Putamen (tissue), 1 donor: Measurements from ENCODE around the gene COCH.

Experiments
- DNase-seq: peaks from one replicate; pipeline ENCODE4 v3.0.0-alpha.2; 2016; ENCODE audit warnings: low spot score

Gene COCH

DNA sequence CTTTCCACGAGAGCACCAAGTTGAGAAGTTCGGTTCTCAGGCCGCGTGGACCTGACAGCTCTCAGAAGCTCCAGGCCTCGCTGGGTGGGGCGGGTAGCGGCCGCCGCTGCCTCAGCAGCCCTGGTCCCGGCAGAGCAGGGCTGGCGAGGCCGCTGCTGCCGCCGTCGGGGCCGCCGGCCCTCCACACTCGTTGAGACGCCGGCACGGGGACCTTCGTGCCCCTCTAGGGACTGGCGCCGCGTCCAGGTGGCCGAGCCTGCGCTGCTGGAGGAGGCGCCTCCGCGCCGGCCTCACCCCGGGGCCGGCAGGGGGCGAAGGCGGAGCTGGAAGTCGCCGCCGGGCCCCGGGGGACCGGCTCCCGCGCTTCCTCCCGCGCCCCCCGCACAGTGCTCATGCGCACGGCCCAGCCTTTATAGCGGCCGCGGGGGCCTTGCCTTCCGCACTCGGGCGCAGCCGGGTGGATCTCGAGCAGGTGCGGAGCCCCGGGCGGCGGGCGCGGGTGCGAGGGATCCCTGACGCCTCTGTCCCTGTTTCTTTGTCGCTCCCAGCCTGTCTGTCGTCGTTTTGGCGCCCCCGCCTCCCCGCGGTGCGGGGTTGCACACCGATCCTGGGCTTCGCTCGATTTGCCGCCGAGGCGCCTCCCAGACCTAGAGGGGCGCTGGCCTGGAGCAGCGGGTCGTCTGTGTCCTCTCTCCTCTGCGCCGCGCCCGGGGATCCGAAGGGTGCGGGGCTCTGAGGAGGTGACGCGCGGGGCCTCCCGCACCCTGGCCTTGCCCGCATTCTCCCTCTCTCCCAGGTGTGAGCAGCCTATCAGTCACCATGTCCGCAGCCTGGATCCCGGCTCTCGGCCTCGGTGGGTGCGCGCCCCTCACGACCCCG, at the start of gene COCH:
Gene COCH (plus strand): TSS at position 440 of the 879 bp plus-strand sequence. CDS start 380 bp downstream, at position 820.
- DNase-seq, result peak; percentile 29

DNA sequence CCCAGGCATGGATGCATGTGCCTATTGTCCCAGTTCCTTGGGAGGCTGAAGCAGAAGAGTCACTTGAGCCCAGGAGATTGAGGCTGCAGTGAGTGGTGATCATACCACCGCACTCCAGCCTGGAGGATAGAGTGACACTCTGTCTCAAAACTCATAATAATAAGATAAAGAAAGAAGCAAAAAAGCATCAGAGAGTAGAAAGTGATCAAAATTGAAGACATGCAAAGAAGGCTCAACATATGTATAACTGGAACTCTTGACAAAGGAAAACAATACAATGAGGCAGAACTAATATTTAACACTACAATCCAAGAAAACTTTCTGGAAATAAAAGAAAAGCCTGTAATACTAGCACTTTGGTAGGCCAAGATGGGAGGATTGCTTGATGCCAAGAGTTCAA, 48.3 kb upstream of the COCH start:
- no peak for DNase-seq

DNA sequence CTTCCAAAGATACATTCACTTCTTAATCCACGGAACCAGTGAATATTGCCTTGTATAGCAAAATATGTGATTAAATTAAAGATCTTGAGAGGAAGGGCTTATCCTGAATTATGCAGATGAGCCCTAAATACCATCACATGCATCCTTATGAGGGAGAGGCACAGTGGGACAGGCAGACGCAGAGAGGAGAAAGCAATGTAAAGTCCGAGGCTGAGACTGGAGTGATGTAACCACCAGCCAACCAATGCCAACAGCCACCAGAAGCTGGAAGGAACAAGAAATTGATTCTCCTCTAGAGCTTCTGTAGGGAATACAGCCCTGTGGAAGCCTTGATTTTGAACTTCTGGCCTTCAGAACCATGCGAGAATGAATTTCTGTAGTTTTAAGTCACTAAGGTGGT, 44.5 kb upstream of the COCH start:
- DNase-seq, result no peak

- no peak for DNase-seq
Observed at GRCh38 chr14:30834353-30834752, 40.0 kb upstream of the COCH start.

GRCh38 chr14:30838351-30838750, 36.0 kb upstream of the COCH start:
- no peak for DNase-seq

DNA sequence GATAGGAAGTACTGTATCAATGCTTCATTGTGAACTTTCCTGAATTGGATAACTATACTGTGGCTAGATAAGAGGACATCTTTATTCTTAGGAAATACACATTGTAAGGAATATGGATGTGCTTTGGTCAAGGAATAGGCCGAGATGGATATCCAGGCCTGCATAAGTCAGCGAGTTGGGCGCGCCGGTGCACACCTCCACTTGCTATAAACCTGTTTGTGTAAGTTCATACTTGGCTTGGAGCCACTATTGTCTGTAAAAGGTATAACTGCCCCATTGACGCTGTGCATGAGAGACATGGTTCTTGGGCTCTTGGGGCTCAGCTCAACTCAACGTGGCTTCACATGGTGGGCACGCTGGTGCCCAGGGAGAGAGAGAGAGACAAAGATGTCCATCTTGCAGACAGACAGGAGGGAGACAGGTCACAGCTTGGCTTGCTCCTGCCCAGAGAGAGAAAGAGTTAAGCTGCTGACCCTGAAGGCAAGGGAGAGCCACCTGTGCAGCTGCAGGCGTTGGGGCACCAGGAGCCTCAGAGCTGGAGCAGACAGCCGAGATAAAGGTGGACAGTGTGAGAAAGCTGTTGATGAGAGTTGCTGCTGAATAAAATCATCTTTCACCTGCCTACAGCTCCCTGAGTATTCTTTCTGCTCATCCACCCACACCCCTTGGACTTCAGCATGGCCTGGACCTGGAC, 34.1 kb upstream of the COCH start:
- DNase-seq, result no peak

GRCh38 chr14:30842431-30842830, 31.9 kb upstream of the COCH start:
- DNase-seq, result no peak

GRCh38 chr14:30848449-30849240, 25.7 kb upstream of the COCH start:
- no peak for DNase-seq

- no peak for DNase-seq
Observed at GRCh38 chr14:30849354-30849753, 25.0 kb upstream of the COCH start.

DNA sequence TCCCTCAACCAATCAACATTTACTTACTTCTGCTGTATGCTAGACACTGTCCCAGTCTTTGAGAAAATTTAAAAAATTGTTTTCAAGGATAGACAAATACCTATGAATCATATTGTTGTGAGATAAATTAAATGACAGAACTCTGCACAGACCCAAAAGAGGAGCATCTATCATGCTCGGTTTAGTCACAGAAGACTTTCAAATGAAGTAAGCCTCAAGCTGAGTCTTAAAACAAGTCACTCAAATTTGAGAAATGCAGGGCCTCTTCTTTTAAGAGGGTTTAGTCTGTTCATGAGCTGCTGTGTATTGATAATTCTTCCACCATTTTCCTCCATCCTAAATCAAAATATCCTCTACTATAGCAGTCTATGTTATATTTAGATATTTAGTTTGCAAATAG, 24.4 kb upstream of the COCH start:
- DNase-seq, result no peak

DNA sequence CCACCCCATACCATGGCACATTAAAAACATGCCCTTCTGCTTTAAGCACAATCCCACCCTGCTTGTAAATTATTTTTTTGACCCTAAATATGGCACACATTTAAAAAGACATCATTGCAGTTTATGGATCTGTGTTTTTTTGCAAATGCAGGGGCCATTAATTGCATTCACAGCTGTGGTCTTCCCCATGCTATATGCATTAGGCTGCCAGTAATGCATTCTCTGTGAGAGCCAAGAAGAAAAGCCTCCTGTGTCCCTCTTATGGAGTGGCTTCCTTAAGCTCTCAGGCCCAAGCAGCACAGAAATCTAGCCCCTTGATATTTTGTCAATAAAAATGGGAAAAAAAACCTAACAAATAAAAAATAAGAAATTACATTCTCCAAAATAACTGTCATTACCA, 20.4 kb upstream of the COCH start:
- no peak for DNase-seq

DNA sequence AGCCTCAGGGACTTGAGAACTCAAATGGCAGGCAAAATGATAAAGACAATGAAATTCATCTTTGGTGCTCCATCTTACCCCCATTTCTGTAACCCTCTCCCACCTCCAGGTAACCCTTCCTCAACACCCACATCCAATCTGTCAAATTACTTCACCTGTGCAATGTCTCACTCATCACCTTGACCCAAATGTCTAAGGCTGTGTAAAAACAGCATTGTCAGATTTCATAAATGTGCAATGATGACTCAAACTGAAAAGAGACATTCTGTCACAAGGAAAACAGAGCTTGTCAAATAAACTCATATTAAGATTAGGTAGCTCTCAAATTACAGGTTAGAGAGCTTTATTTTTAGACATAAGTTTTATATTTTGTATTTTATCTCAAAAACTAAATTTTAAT, 19.9 kb upstream of the COCH start:
- DNase-seq, result peak; percentile 78

DNA sequence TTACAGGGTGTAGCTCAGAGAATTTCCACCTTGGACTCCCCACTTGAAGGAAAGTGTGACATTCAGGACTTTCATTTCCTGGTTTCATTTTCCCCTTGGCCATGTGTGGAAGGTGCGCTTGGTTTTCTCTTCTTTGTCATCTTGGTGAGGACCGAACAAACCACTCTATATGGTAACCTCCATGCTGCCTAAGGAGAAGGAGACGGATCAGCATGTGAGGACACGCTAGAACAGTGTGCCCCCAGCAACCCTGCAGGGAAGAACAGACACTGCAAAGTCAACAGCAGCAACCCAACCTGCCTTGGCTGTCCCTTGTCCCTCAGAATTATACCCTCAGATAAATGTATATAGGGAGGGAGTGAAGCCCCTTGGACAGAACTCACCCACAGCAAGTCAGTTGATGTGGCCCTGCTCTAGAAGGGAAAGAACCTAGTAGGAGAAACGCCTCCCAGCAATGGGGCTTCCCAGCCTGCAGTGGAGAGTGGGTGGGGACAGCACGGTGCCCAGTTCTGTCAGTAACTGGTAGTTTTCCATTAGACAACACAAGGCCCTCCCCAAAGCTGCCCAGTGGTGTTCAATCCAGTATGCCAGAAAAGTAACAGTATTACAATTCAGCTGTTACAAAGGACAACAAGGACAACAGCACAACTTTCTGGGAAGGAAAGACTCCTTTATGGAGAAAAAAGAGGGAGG, 18.9 kb upstream of the COCH start:
- no peak for DNase-seq

GRCh38 chr14:30861200-30861599, 13.2 kb upstream of the COCH start:
- DNase-seq, result no peak

GRCh38 chr14:30864934-30865333, 9.4 kb upstream of the COCH start:
- no peak for DNase-seq

GRCh38 chr14:30868736-30869135, 5.6 kb upstream of the COCH start:
- no peak for DNase-seq

GRCh38 chr14:30869551-30870155, 4.7 kb upstream of the COCH start:
- peak; percentile 36 for DNase-seq

DNA sequence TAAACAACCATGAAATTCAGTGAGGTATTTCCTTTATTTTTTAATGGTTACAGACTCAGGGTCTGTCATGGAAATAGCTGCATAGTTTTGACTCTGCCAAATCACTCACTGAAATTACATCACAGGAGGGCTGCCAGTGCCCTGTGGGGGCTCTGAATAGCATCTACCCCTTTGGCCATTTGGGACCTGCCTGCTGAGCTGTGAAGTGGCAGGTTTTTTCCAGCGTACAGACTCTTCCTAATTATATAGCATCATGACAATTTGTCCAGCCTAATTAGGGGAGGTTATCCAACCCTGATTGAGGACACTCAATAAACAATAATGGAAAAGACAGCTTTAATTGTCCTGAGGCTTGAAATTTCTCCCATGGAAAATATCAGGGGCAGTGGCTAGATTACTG, 1.8 kb upstream of the COCH start:
- DNase-seq, result no peak

DNA sequence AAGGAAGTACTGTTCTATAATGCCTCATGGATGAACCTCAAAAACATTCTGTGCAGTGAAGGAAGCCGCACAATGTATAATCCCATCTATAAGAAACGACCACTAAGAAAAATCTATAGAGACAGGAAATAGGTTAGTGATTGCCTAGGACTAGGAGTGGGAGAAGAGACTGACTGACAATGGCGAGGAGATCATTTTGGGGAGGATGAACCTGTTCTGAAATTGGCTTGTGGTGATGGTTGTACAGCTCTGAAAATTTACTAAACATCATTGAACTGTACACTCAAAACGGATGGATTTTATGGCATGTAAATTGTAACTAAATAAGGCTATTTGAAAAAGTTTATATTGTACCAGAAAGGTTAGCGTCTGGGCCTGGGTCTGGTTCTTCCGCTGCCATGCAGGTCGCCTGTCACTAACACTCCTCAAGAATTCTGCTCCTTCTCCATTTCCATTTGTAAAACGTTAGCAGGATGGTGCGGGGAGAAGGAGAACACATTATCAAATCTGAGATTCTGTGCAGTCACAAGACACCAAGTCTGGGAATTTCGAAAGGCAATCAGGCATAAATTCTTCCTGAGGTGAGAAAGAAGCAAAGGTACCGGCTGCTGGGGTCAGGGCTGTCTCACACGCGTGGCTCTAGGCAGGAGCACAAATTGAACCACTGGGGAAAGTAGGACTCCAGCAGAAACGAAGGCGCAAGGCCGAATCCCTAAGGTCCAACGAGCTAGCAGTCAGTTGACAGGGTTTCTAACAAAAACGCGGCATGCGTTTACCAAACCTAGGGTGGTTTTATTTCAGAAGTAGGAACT, 845 bp upstream of the COCH start:
- DNase-seq, result no peak

DNA sequence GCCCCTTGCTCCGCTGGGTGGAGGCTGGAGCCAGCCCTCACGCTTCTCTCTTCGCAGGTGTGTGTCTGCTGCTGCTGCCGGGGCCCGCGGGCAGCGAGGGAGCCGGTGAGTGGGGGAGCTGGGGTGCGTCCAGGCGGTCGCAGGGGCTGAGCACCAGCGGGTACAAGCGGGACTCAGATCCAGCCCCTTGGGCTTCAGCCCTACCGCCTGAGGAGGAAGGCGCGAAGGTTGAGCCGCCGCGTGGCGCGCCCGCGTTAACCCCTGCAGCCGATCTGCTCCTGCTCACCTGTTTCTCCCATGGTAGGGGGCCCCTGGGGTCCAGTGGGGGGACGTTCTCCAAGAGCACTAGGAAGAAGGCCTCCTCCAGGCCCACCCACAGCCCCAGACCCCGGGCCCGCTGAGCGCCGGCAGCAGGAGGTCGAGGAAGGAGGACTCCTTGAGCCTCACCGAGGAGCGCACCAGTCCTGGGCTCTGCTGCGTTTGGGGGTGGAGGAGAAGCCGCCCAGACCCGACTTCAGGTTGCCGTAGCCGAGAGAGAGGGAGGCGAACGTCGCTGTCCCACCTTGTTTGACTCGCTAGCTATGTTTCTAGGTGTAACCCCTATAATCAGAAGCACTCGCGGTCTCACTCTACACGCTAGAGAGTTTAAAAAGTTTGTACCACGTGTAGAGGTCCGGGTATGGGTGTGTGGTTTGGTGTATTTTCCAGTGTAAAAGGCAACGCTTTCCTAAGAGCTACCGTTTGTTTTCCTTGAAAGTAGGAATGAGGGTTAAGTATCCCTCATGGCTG, 834 bp downstream of the COCH start:
- DNase-seq, result no peak
